Nephron progenitor cell (in vitro differentiated cells): ENCODE data around the gene SV2C.

Experiments used
- DNase-seq: peaks from one replicate; pipeline ENCODE4 v3.0.0; 2021
- H3K27ac Mint-ChIP-seq: 2 replicates; pipeline ENCODE4 v1.8.0; 2021; ENCODE audit warnings: mild to moderate bottlenecking, moderate library complexity, mixed read lengths
- H3K27me3 Mint-ChIP-seq: 2 replicates; pipeline ENCODE4 v1.8.0; 2021; ENCODE audit warnings: mild to moderate bottlenecking, low read depth, mixed read lengths; ENCODE audit not compliant: poor library complexity
- H3K36me3 Mint-ChIP-seq: 2 replicates; pipeline ENCODE4 v1.8.0; 2021; ENCODE audit warnings: low read depth, mixed read lengths
- H3K4me1 Mint-ChIP-seq: 2 replicates; pipeline ENCODE4 v1.8.0; 2021; ENCODE audit warnings: mixed read lengths
- H3K4me3 Mint-ChIP-seq: 2 replicates; pipeline ENCODE4 v1.8.0; 2021; ENCODE audit warnings: mild to moderate bottlenecking, moderate library complexity, mixed read lengths
- H3K9me3 Mint-ChIP-seq: 2 replicates; pipeline ENCODE4 v1.8.0; 2021; ENCODE audit warnings: mild to moderate bottlenecking, moderate library complexity, mixed read lengths
- TF ChIP-seq, protein P1 (sequence below): fragments of 200-600 bp; sonication (generic); IDR thresholded peaks from 2 replicates; pipeline ENCODE4 v1.5.0; 2021; ENCODE audit warnings: antibody characterized with exemption

SV2C gene

GRCh38 chr5:76401801-76402250, 318.6 kb downstream of the SV2C start:
- H3K27ac Mint-ChIP-seq: no peak overlapping the region
- TF ChIP-seq, protein P1, sequence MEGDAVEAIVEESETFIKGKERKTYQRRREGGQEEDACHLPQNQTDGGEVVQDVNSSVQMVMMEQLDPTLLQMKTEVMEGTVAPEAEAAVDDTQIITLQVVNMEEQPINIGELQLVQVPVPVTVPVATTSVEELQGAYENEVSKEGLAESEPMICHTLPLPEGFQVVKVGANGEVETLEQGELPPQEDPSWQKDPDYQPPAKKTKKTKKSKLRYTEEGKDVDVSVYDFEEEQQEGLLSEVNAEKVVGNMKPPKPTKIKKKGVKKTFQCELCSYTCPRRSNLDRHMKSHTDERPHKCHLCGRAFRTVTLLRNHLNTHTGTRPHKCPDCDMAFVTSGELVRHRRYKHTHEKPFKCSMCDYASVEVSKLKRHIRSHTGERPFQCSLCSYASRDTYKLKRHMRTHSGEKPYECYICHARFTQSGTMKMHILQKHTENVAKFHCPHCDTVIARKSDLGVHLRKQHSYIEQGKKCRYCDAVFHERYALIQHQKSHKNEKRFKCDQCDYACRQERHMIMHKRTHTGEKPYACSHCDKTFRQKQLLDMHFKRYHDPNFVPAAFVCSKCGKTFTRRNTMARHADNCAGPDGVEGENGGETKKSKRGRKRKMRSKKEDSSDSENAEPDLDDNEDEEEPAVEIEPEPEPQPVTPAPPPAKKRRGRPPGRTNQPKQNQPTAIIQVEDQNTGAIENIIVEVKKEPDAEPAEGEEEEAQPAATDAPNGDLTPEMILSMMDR: no peak
- H3K36me3 Mint-ChIP-seq: no peaks in the 10 kb centered on the region
- no peak for DNase-seq
- H3K4me3 Mint-ChIP-seq: peak overlapping the region; percentile 98
- no peaks in the 10 kb centered on the region for H3K9me3 Mint-ChIP-seq
- H3K27me3 Mint-ChIP-seq: peaks cover 8% of the 10 kb centered on the region
- peaks cover 44% of the 10 kb centered on the region for H3K4me1 Mint-ChIP-seq

GRCh38 chr5:76402251-76402885, 319.2 kb downstream of the SV2C start:
- Mint-ChIP-seq H3K4me1 (peaks cover 45% of the 10 kb centered on the region), H3K4me3 (peak overlapping the region; percentile 98), H3K9me3 (no peaks in the 10 kb centered on the region), H3K27ac (peak overlapping the region; percentile 98), H3K27me3 (peaks cover 8% of the 10 kb centered on the region), H3K36me3 (no peaks in the 10 kb centered on the region)
- TF ChIP-seq, protein P1: no peak
- DNase-seq: peak; percentile 62

GRCh38 chr5:76402886-76403765, 319.9 kb downstream of the SV2C start, which contains the start of gene IQGAP2:
TSS of gene IQGAP2 (plus strand) at chr5:76403285. CDS start at chr5:76403546, 261 bp downstream.
- TF ChIP-seq, protein P1: peak; percentile 75
- Mint-ChIP-seq H3K36me3 (no peaks in the 10 kb centered on the region), H3K27me3 (peaks cover 8% of the 10 kb centered on the region), H3K27ac (peak within 1 kb of the TSS; percentile 98), H3K4me3 (peak within 1 kb of the TSS; percentile 98), H3K9me3 (no peaks in the 10 kb centered on the region), H3K4me1 (peaks cover 45% of the 10 kb centered on the region)
- DNase-seq: peak; percentile 87
